Measurements from ENCODE around the gene MIER2. TPM values are rescaled to one million over a fixed set of nuclear protein-coding genes. Genes with fewer than 3 reads are reported as not detected.

Gene MIER2
- polyA plus RNA-seq, 2 of the 4 experiments (the other 2 are of a cell fraction) = 8.8 to 11.5 TPM

DNA sequence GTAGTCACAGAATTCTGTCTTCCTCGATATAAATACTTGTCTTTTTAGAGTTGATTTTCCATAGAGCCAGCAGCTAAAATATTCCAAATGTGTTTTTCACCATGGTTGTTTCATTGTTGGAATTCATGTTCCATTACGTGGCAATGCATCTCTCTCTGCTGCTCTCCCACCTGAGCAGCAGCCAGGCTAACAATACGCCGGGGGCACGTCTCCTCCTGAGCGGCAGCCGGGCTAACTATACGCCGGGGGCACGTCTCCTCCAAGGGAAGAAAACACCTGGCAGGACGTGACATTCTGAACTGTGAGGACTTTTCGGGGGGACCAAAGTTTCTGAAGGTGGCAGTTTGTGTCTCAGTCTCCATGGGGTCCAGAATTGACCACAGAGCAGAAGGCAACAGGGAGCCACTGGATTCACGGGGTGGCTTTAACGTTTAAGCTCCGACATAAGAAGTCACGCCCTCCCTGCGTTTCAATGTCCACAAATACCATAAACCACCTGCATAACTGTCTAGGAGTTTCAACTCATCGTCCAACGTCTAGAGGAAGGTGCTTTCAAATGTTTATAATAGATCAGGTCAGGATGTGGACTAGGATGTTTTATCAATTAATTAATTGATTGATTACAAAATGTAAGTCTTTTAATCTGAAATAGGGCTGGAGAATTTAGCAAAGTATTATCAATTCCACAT lies 68.5 kb downstream of the MIER2 start (continued):
- no peak for TF ChIP-seq CBX2 (IDR thresholded peaks at IDR 0.05; ENCODE audit: borderline replicate concordance, low read depth)

DNA sequence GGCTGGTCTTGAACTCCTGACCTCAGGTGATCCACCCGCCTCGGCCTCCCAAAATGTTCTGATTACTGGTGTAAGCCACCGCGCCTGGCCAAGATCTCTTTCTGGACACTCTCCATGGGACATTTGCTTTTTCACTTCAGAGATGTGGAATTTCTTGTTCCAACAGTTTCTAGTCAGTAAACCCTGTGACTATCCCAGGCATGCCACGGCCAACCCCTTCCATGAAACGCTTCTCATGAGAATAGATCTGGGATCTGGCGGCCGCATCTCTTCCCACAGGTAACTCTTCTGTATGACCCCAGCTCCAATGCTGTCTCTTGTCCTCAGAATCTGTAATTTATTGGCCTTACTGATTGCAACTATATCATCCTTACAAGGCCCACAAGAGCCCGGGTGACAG lies 69.6 kb downstream of the MIER2 start:
- Histone ChIP-seq H3K27ac (no peak overlapping the region), H3K4me3 (no peak overlapping the region), H3K4me2 (no peak overlapping the region), H3K4me1 (no peaks in the 10 kb centered on the region), H3K9me3 (no peaks in the 10 kb centered on the region)
- ATAC-seq = no peak
- TF ChIP-seq, protein P1, sequence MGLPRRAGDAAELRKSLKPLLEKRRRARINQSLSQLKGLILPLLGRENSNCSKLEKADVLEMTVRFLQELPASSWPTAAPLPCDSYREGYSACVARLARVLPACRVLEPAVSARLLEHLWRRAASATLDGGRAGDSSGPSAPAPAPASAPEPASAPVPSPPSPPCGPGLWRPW (IDR thresholded peaks at IDR 0.05) = no peak
- TF ChIP-seq MAFK (IDR thresholded peaks at IDR 0.05; ENCODE audit: partially characterized antibody) (no peak), RCOR1 (IDR thresholded peaks at IDR 0.05; ENCODE audit: low read depth, low read length) (no peak), CBX2 (IDR thresholded peaks at IDR 0.05; ENCODE audit: borderline replicate concordance, low read depth) (no peak), KDM1A (IDR thresholded peaks at IDR 0.05; ENCODE audit: low read depth) (no peak), JUNB (IDR thresholded peaks at IDR 0.05) (no peak), EHF (CRISPR knock-in tag; IDR thresholded peaks at IDR 0.05) (no peak), FOSL2 (IDR thresholded peaks at IDR 0.05) (no peak), FOSL2 (CRISPR knock-in tag; IDR thresholded peaks at IDR 0.05) (no peak), SREBF2 (IDR thresholded peaks at IDR 0.05) (no peak), ZFP36 (IDR thresholded peaks at IDR 0.05; ENCODE audit: borderline replicate concordance, partially characterized antibody) (no peak), FOXS1 (CRISPR knock-in tag; IDR thresholded peaks at IDR 0.05) (no peak), FOSB (CRISPR knock-in tag; IDR thresholded peaks at IDR 0.05) (no peak), ZNF302 (CRISPR knock-in tag; IDR thresholded peaks at IDR 0.05) (no peak), HEYL (CRISPR knock-in tag; IDR thresholded peaks at IDR 0.05) (no peak), NFE2L2 (conservative IDR thresholded peaks at IDR 0.05; ENCODE audit: low read length) (no peak), POLR2AphosphoS2 (conservative IDR thresholded peaks at IDR 0.05; ENCODE audit: low read length) (no peak)
- TF ChIP-seq, protein P2, sequence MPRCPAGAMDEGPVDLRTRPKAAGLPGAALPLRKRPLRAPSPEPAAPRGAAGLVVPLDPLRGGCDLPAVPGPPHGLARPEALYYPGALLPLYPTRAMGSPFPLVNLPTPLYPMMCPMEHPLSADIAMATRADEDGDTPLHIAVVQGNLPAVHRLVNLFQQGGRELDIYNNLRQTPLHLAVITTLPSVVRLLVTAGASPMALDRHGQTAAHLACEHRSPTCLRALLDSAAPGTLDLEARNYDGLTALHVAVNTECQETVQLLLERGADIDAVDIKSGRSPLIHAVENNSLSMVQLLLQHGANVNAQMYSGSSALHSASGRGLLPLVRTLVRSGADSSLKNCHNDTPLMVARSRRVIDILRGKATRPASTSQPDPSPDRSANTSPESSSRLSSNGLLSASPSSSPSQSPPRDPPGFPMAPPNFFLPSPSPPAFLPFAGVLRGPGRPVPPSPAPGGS (IDR thresholded peaks at IDR 0.05) = no peak
- FAIRE-seq = no peak
- DNase-seq (ENCODE audit: low read depth in 1 of 2, low spot score in 1 of 2) = no peak
- ChIA-PET POLR2A (no interaction called here), CTCF (no interaction called here)
- WGBS (ENCODE audit: missing lambda C conversion rate) = 94% methylated on average over 9 of the region's 9 CpGs

DNA sequence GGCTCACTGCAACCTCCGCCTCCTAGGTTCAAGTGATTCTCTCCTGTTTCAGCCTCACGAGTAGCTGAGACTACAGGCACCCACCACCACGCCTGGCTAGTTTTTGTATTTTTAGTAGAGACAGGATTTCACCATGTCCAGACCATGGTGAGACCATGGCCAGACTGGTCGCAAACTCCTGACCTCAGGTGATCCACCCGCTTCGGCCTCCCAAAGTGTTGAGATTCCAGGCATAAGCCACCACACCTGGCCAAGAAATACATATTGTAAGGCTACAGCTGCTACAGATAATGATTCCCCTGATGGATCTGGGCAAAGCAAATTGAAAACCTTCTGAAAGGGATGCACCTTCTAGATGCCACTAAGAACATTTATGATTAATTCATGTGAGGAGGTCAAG lies 71.2 kb downstream of the MIER2 start:
- no peak for FAIRE-seq
- Histone ChIP-seq H3K4me1 (no peaks in the 10 kb centered on the region), H3K4me2 (no peak overlapping the region), H3K4me3 (no peak overlapping the region), H3K9me3 (no peaks in the 10 kb centered on the region), H3K27ac (no peak overlapping the region)
- no peak for ATAC-seq
- TF ChIP-seq EHMT2 (IDR thresholded peaks at IDR 0.05; ENCODE audit: low read depth) = no peak
- TF ChIP-seq, protein P3, sequence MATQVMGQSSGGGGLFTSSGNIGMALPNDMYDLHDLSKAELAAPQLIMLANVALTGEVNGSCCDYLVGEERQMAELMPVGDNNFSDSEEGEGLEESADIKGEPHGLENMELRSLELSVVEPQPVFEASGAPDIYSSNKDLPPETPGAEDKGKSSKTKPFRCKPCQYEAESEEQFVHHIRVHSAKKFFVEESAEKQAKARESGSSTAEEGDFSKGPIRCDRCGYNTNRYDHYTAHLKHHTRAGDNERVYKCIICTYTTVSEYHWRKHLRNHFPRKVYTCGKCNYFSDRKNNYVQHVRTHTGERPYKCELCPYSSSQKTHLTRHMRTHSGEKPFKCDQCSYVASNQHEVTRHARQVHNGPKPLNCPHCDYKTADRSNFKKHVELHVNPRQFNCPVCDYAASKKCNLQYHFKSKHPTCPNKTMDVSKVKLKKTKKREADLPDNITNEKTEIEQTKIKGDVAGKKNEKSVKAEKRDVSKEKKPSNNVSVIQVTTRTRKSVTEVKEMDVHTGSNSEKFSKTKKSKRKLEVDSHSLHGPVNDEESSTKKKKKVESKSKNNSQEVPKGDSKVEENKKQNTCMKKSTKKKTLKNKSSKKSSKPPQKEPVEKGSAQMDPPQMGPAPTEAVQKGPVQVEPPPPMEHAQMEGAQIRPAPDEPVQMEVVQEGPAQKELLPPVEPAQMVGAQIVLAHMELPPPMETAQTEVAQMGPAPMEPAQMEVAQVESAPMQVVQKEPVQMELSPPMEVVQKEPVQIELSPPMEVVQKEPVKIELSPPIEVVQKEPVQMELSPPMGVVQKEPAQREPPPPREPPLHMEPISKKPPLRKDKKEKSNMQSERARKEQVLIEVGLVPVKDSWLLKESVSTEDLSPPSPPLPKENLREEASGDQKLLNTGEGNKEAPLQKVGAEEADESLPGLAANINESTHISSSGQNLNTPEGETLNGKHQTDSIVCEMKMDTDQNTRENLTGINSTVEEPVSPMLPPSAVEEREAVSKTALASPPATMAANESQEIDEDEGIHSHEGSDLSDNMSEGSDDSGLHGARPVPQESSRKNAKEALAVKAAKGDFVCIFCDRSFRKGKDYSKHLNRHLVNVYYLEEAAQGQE (IDR thresholded peaks at IDR 0.05) = no peak
- no peak for TF ChIP-seq PHF8 (IDR thresholded peaks at IDR 0.05; ENCODE audit: borderline replicate concordance, low read depth)
- no peak for TF ChIP-seq EHF (CRISPR knock-in tag; IDR thresholded peaks at IDR 0.05)
- no peak for TF ChIP-seq RFX5 (IDR thresholded peaks at IDR 0.05)
- TF ChIP-seq, protein P4, sequence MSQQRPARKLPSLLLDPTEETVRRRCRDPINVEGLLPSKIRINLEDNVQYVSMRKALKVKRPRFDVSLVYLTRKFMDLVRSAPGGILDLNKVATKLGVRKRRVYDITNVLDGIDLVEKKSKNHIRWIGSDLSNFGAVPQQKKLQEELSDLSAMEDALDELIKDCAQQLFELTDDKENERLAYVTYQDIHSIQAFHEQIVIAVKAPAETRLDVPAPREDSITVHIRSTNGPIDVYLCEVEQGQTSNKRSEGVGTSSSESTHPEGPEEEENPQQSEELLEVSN (IDR thresholded peaks at IDR 0.05; ENCODE audit: borderline replicate concordance, low read depth) = no peak
- no peak for TF ChIP-seq MAFK (IDR thresholded peaks at IDR 0.05; ENCODE audit: partially characterized antibody)
- no peak for TF ChIP-seq RAD21 (conservative IDR thresholded peaks at IDR 0.05 in 1 of 2, IDR thresholded peaks at IDR 0.05 in 1 of 2)
- TF ChIP-seq CBX8 (IDR thresholded peaks at IDR 0.05) = no peak
- TF ChIP-seq MAZ (IDR thresholded peaks at IDR 0.05; ENCODE audit: borderline replicate concordance, low read depth, low read length) = no peak
- no peak for TF ChIP-seq MYC (IDR thresholded peaks at IDR 0.05; ENCODE audit: borderline replicate concordance, low read length)
- TF ChIP-seq KDM5A (IDR thresholded peaks at IDR 0.05) = no peak
- no peak for TF ChIP-seq RNF2 (IDR thresholded peaks at IDR 0.05; ENCODE audit: borderline replicate concordance, low read depth)
- TF ChIP-seq CEBPB (IDR thresholded peaks at IDR 0.05) = no peak
- no peak for TF ChIP-seq ZNF302 (CRISPR knock-in tag; IDR thresholded peaks at IDR 0.05)
- no peak for TF ChIP-seq FOXS1 (CRISPR knock-in tag; IDR thresholded peaks at IDR 0.05)
- no peak for DNase-seq (ENCODE audit: low read depth in 1 of 2, low spot score in 1 of 2)
- ChIA-PET CTCF (no interaction called here), POLR2A (no interaction called here)
- WGBS (ENCODE audit: missing lambda C conversion rate) = 87% methylated on average over 3 of the region's 6 CpGs

All from A549 (cell line).